Keratinocyte (primary cell): ENCODE data around the gene REG1B. TPM values are rescaled to one million over a fixed set of nuclear protein-coding genes. Genes with fewer than 3 reads are reported as not detected.

Experiments
- DNase-seq: peaks from one replicate; pipeline ENCODE4 v3.0.0-alpha.2; 2011; ENCODE audit warnings: low read depth, missing footprints, low spot score
- FAIRE-seq: peaks from 2 replicates; lab custom pipeline; 2011; peaks lifted over from hg19 to GRCh38; lab: Jason Lieb, UNC
- H2AFZ ChIP-seq: 2 replicates; pipeline ENCODE4 v1.6.0; 2012; ENCODE audit warnings: low read length, control low read depth, inconsistent platforms; ENCODE audit not compliant: control insufficient read depth
- H3K27ac ChIP-seq: 2 replicates; pipeline ENCODE4 v1.5.1; 2011; ENCODE audit warnings: low read length; ENCODE audit not compliant: control insufficient read depth, insufficient read depth
- H3K27me3 ChIP-seq: 3 replicates; pipeline ENCODE4 v1.6.0; 2011; ENCODE audit warnings: low read length; ENCODE audit not compliant: control insufficient read depth, insufficient read depth; ENCODE audit errors: extremely low read depth
- H3K36me3 ChIP-seq, 2 experiments: 2 replicates in 1 of 2; 3 replicates in 1 of 2; pipeline ENCODE4 v1.5.1; 2011; ENCODE audit warnings: low read length in 2 of 2, mild to moderate bottlenecking in 1 of 2; ENCODE audit not compliant: control insufficient read depth in 2 of 2, insufficient read depth in 2 of 2; ENCODE audit errors: extremely low read depth in 1 of 2
- H3K4me1 ChIP-seq: 3 replicates; pipeline ENCODE4 v1.5.1; 2011; ENCODE audit warnings: low read length; ENCODE audit not compliant: control insufficient read depth, insufficient read depth; ENCODE audit errors: extremely low read depth
- H3K4me2 ChIP-seq: 3 replicates; pipeline ENCODE4 v1.6.0; 2011; ENCODE audit warnings: low read depth, low read length; ENCODE audit not compliant: control insufficient read depth, insufficient read depth; ENCODE audit errors: extremely low read depth
- H3K4me3 ChIP-seq, 3 experiments: fragments of 200-600 bp in 1 of 3; sonication (generic) in 1 of 3; 2 replicates in 2 of 3; 3 replicates in 1 of 3; pipeline ENCODE4 v1.5.1; 2011 to 2016; ENCODE audit warnings: low read length in 3 of 3, mild to moderate bottlenecking in 3 of 3, control low read depth in 2 of 3, inconsistent platforms in 1 of 3, low read depth in 1 of 3, mixed read lengths in 1 of 3, mixed run types in 1 of 3, moderate library complexity in 1 of 3; ENCODE audit not compliant: control insufficient read depth in 2 of 3, insufficient read depth in 2 of 3; ENCODE audit errors: extremely low read depth in 1 of 3
- H3K79me2 ChIP-seq: 2 replicates; pipeline ENCODE4 v1.6.0; 2012; ENCODE audit warnings: low read length; ENCODE audit not compliant: control insufficient read depth, insufficient read depth
- H3K9ac ChIP-seq: 3 replicates; pipeline ENCODE4 v1.6.0; 2011; ENCODE audit warnings: low read length; ENCODE audit not compliant: control insufficient read depth, insufficient read depth; ENCODE audit errors: extremely low read depth
- H3K9me1 ChIP-seq: 3 replicates; pipeline ENCODE4 v1.6.0; 2011; ENCODE audit warnings: low read length; ENCODE audit not compliant: control insufficient read depth, insufficient read depth; ENCODE audit errors: extremely low read depth
- H3K9me3 ChIP-seq: 2 replicates; pipeline ENCODE4 v1.5.1; 2012; ENCODE audit warnings: low read depth, low read length; ENCODE audit not compliant: control insufficient read depth
- H4K20me1 ChIP-seq: 3 replicates; pipeline ENCODE4 v1.6.0; 2011; ENCODE audit warnings: low read length; ENCODE audit not compliant: control insufficient read depth, insufficient read depth; ENCODE audit errors: extremely low read depth
- CTCF ChIP-seq, 3 experiments: IDR thresholded peaks in 1 of 3; conservative IDR thresholded peaks in 1 of 3; optimal IDR thresholded peaks in 1 of 3; 2 replicates in 2 of 3; 3 replicates in 1 of 3; pipeline versions ENCODE3 to v1.5.1; 2011; ENCODE audit warnings: low read length in 3 of 3, mild to moderate bottlenecking in 3 of 3, moderate library complexity in 2 of 3, control low read depth in 1 of 3, inconsistent platforms in 1 of 3; ENCODE audit not compliant: insufficient read depth in 2 of 3; ENCODE audit errors: extremely low read depth in 1 of 3
- EZH2 ChIP-seq: IDR thresholded peaks from one replicate; pipeline ENCODE4 v1.6.1; 2012; ENCODE audit warnings: inconsistent platforms, mild to moderate bottlenecking, low read length, moderate library complexity
- dilution Hi-C: fragments of 300-500 bp; cut with MboI; formaldehyde crosslinking; loops from one replicate; pipeline ENCODE4 v1.7.0; 2020; ENCODE audit warnings: low sequenced_read_pairs; ENCODE audit not compliant: extremely low pct_ligation_motif_present
- polyA plus RNA-seq, 5 experiments: library from polyadenylated mRNA; depleted of rRNA in 3 of 5; stranded (reverse) in 3 of 5; stranded (forward) in 1 of 5; unstranded in 1 of 5; fragments of >200 nt; gene quantifications; 1 replicate in 1 of 5; 2 replicates in 3 of 5; 3 replicates in 1 of 5; pipeline versions ENCODE4 v1.2.1 to v1.2.3, GENCODE V29; 2011 to 2012; ENCODE audit warnings: missing spikeins in 2 of 5, low read depth in 1 of 5, low replicate concordance in 1 of 5

REG1B gene
- polyA plus RNA-seq, 1 donor (not counting 4 experiments of a cell fraction or from before 2014, with no cell fraction given): not detected

GRCh38 chr2:79129804-79130203 is 42.0 kb upstream of the REG1B start:
- Histone ChIP-seq H2AFZ (no peak overlapping the region), H4K20me1 (no peaks in the 10 kb centered on the region), H3K9me1 (no peaks in the 10 kb centered on the region), H3K27me3 (no peaks in the 10 kb centered on the region), H3K4me3 (no peak overlapping the region), H3K4me2 (no peak overlapping the region), H3K9me3 (peaks cover 2% of the 10 kb centered on the region), H3K36me3 (no peaks in the 10 kb centered on the region), H3K4me1 (no peaks in the 10 kb centered on the region), H3K79me2 (no peaks in the 10 kb centered on the region), H3K9ac (no peak overlapping the region), H3K27ac (no peak overlapping the region)
- dilution Hi-C loops: no loop called here
- FAIRE-seq (no peak), DNase-seq (no peak)
- TF ChIP-seq CTCF (optimal IDR thresholded peaks at IDR 0.05 in 1 of 3, IDR thresholded peaks at IDR 0.05 in 1 of 3, conservative IDR thresholded peaks at IDR 0.05 in 1 of 3; ENCODE audit: extremely low read depth in 1 of 3, insufficient read depth in 2 of 3, low read length in 3 of 3) (no peak), EZH2 (no peak)

DNA sequence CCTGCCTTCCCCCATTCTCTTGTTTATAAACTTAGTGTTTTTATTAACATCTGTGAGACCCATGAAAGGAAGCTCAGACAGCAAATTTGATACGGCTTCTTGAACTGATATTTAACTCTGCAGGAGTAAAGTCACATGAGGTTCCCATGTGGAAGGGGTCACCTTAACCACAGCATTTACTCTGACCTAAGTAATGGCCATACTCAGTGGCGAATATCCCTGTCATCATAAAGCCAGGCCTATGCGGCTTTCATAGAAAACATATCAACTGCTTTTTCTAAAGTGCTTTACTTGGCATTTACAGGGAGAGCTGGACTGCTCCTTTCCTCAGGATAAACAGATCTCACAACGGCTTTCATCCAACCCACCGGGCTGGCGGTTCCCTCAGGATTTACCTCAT is 41.5 kb upstream of the REG1B start:
- no peak for FAIRE-seq
- dilution Hi-C loops: no loop called here
- no peaks in the 10 kb centered on the region for H3K4me1 ChIP-seq
- H2AFZ ChIP-seq: no peak overlapping the region
- no peak for DNase-seq
- H3K4me2 ChIP-seq: no peak overlapping the region
- no peak overlapping the region for H3K4me3 ChIP-seq
- H3K36me3 ChIP-seq: no peaks in the 10 kb centered on the region
- no peaks in the 10 kb centered on the region for H3K79me2 ChIP-seq
- TF ChIP-seq CTCF (optimal IDR thresholded peaks at IDR 0.05 in 1 of 3, IDR thresholded peaks at IDR 0.05 in 1 of 3, conservative IDR thresholded peaks at IDR 0.05 in 1 of 3; ENCODE audit: extremely low read depth in 1 of 3, insufficient read depth in 2 of 3, low read length in 3 of 3) (no peak), EZH2 (no peak)
- H4K20me1 ChIP-seq: no peaks in the 10 kb centered on the region
- peaks cover 2% of the 10 kb centered on the region for H3K9me3 ChIP-seq
- H3K27ac ChIP-seq: no peak overlapping the region
- H3K9ac ChIP-seq: no peak overlapping the region
- no peaks in the 10 kb centered on the region for H3K9me1 ChIP-seq
- no peaks in the 10 kb centered on the region for H3K27me3 ChIP-seq
